ENCODE data around the gene MORN1. TPM values are rescaled to one million over a fixed set of nuclear protein-coding genes. Genes with fewer than 3 reads are reported as not detected.

The MORN1 gene
- polyA plus RNA-seq, 1 donor (not counting 4 experiments of a cell fraction or from before 2014, with no cell fraction given): 2.1 TPM

GRCh38 chr1:2435746-2436355 lies 44.5 kb upstream of the MORN1 start:
- no peaks in the 10 kb centered on the region for H3K9me3 ChIP-seq (ENCODE audit: control insufficient read depth, low read depth, low read length)
- H3K4me3 ChIP-seq (ENCODE audit: control insufficient read depth in 2 of 3, extremely low read depth in 1 of 3, insufficient read depth in 2 of 3, low read depth in 1 of 3, low read length in 3 of 3): no peak overlapping the region
- no peak overlapping the region for H3K4me2 ChIP-seq (ENCODE audit: control insufficient read depth, extremely low read depth, insufficient read depth, low read depth, low read length)
- FAIRE-seq (no peak), DNase-seq (ENCODE audit: low read depth, low spot score) (no peak)
- H3K27me3 ChIP-seq (ENCODE audit: control insufficient read depth, extremely low read depth, insufficient read depth, low read length): no peaks in the 10 kb centered on the region
- peaks cover 14% of the 10 kb centered on the region for H3K4me1 ChIP-seq (ENCODE audit: control insufficient read depth, extremely low read depth, insufficient read depth, low read length)
- H4K20me1 ChIP-seq (ENCODE audit: control insufficient read depth, extremely low read depth, insufficient read depth, low read length): peaks cover 44% of the 10 kb centered on the region
- no peak overlapping the region for H3K27ac ChIP-seq (ENCODE audit: control insufficient read depth, insufficient read depth, low read length)
- H3K9ac ChIP-seq (ENCODE audit: control insufficient read depth, extremely low read depth, insufficient read depth, low read length): no peak overlapping the region
- no peak for TF ChIP-seq CTCF (optimal IDR thresholded peaks at IDR 0.05 in 1 of 3, IDR thresholded peaks at IDR 0.05 in 1 of 3, conservative IDR thresholded peaks at IDR 0.05 in 1 of 3; ENCODE audit: extremely low read depth in 1 of 3, insufficient read depth in 2 of 3, low read length in 3 of 3)
- TF ChIP-seq EZH2 (IDR thresholded peaks at IDR 0.05; ENCODE audit: low read length): no peak
- no peaks in the 10 kb centered on the region for H3K9me1 ChIP-seq (ENCODE audit: control insufficient read depth, extremely low read depth, insufficient read depth, low read length)
- dilution Hi-C loops (cut with MboI; ENCODE audit: extremely low pct_ligation_motif_present, low sequenced_read_pairs): no loop called here
- H3K79me2 ChIP-seq (ENCODE audit: control insufficient read depth, insufficient read depth, low read length): peaks cover 95% of the 10 kb centered on the region
- no peak overlapping the region for H2AFZ ChIP-seq (ENCODE audit: control insufficient read depth, low read length)
- peaks cover 27 to 45% of the 10 kb centered on the region in 2 experiments for H3K36me3 ChIP-seq (ENCODE audit: control insufficient read depth in 2 of 2, extremely low read depth in 1 of 2, insufficient read depth in 2 of 2, low read length in 2 of 2)

- Histone ChIP-seq H3K4me2 (ENCODE audit: control insufficient read depth, extremely low read depth, insufficient read depth, low read depth, low read length) (no peak overlapping the region), H2AFZ (ENCODE audit: control insufficient read depth, low read length) (no peak overlapping the region), H3K4me3 (ENCODE audit: control insufficient read depth in 2 of 3, extremely low read depth in 1 of 3, insufficient read depth in 2 of 3, low read depth in 1 of 3, low read length in 3 of 3) (no peak overlapping the region), H3K9me1 (ENCODE audit: control insufficient read depth, extremely low read depth, insufficient read depth, low read length) (no peaks in the 10 kb centered on the region), H3K27ac (ENCODE audit: control insufficient read depth, insufficient read depth, low read length) (no peak overlapping the region), H3K27me3 (ENCODE audit: control insufficient read depth, extremely low read depth, insufficient read depth, low read length) (no peaks in the 10 kb centered on the region), H3K36me3 (ENCODE audit: control insufficient read depth in 2 of 2, extremely low read depth in 1 of 2, insufficient read depth in 2 of 2, low read length in 2 of 2) (peaks cover 27 to 50% of the 10 kb centered on the region in 2 experiments), H3K9me3 (ENCODE audit: control insufficient read depth, low read depth, low read length) (no peaks in the 10 kb centered on the region), H3K9ac (ENCODE audit: control insufficient read depth, extremely low read depth, insufficient read depth, low read length) (no peak overlapping the region), H4K20me1 (ENCODE audit: control insufficient read depth, extremely low read depth, insufficient read depth, low read length) (peaks cover 41% of the 10 kb centered on the region), H3K4me1 (ENCODE audit: control insufficient read depth, extremely low read depth, insufficient read depth, low read length) (peaks cover 22% of the 10 kb centered on the region), H3K79me2 (ENCODE audit: control insufficient read depth, insufficient read depth, low read length) (peaks cover 98% of the 10 kb centered on the region)
- dilution Hi-C loops (cut with MboI; ENCODE audit: extremely low pct_ligation_motif_present, low sequenced_read_pairs): no loop called here
- no peak for TF ChIP-seq EZH2 (IDR thresholded peaks at IDR 0.05; ENCODE audit: low read length)
- TF ChIP-seq CTCF (optimal IDR thresholded peaks at IDR 0.05 in 1 of 3, IDR thresholded peaks at IDR 0.05 in 1 of 3, conservative IDR thresholded peaks at IDR 0.05 in 1 of 3; ENCODE audit: extremely low read depth in 1 of 3, insufficient read depth in 2 of 3, low read length in 3 of 3): no peak
- no peak for FAIRE-seq
- no peak for DNase-seq (ENCODE audit: low read depth, low spot score)
These were observed 43.7 kb upstream of the MORN1 start for GRCh38 chr1:2435091-2435490.
